Measurements from ENCODE around the gene ATP9A. TPM values are rescaled to one million over a fixed set of nuclear protein-coding genes. Genes with fewer than 3 reads are reported as not detected.

Gene ATP9A
- total and polyA plus RNA-seq, 10 of the 15 experiments (the other 5 are each of a cell fraction or from before 2014, with no cell fraction given): 0.03 to 0.81 (median 0.14) TPM

DNA sequence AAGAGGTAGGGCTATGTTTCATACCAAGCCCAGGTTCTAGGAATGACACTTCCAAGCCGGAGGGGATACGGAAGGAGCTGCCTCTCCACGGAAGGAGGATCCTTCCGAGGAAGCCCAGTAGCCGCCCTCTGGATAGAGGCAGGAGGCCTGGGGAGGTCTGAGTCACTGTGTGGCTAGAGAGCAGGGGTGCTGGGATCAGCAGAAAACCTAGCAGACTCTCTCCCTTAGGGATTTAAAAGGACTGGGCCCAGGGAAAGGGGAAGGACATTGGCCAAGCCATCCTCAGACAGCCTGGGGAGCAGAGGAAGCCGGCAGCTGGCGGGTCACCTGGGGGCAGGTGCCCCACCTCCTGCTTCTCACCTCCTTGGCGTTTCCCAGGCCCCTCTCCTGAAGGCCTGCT lies 189.1 kb downstream of the ATP9A start:
- no peak overlapping the region for H3K4me3 ChIP-seq
- peaks cover 0 to 3% of the 10 kb centered on the region in 2 experiments; a peak in 2 of 4 replicates for H3K27me3 ChIP-seq (replicated peaks in 1 of 2; ENCODE audit: control insufficient read depth in 2 of 2, insufficient read depth in 2 of 2, low read length in 1 of 2)
- no peak for ATAC-seq
- no peak overlapping the region for H3K4me2 ChIP-seq (ENCODE audit: control insufficient read depth, insufficient read depth)
- no peaks in the 10 kb centered on the region for H3K79me2 ChIP-seq (ENCODE audit: control insufficient read depth, insufficient read depth, low read length)
- RAD21 ChIA-PET (ENCODE audit: unreplicated experiment): no interaction called here
- SMC1A ChIA-PET (ENCODE audit: uncharacterized antibody, unreplicated experiment): no interaction called here
- no peaks in the 10 kb centered on the region for H3K36me3 ChIP-seq (ENCODE audit: control insufficient read depth in 2 of 2, insufficient read depth in 2 of 2, low read length in 1 of 2)
- 39% methylated on average over 8 of the region's 8 CpGs for whole genome bisulfite sequencing (ENCODE audit: insufficient coverage, insufficient replicate concordance, low lambda C conversion rate, missing lambda C conversion rate)
- TF ChIP-seq, protein P1, sequence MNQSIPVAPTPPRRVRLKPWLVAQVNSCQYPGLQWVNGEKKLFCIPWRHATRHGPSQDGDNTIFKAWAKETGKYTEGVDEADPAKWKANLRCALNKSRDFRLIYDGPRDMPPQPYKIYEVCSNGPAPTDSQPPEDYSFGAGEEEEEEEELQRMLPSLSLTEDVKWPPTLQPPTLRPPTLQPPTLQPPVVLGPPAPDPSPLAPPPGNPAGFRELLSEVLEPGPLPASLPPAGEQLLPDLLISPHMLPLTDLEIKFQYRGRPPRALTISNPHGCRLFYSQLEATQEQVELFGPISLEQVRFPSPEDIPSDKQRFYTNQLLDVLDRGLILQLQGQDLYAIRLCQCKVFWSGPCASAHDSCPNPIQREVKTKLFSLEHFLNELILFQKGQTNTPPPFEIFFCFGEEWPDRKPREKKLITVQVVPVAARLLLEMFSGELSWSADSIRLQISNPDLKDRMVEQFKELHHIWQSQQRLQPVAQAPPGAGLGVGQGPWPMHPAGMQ (IDR thresholded peaks at IDR 0.05; ENCODE audit: borderline replicate concordance): no peak
- TF ChIP-seq CREB1 (IDR thresholded peaks at IDR 0.05; ENCODE audit: low read depth) (no peak), ZBED1 (IDR thresholded peaks at IDR 0.05; ENCODE audit: borderline replicate concordance) (no peak), FOXM1 (IDR thresholded peaks at IDR 0.05; ENCODE audit: low read depth, low read length) (no peak), JUNB (IDR thresholded peaks at IDR 0.05) (no peak), JUND (IDR thresholded peaks at IDR 0.05; ENCODE audit: low read depth, low read length) (no peak), PAX8 (IDR thresholded peaks at IDR 0.05) (no peak), BCL11A (IDR thresholded peaks at IDR 0.05; ENCODE audit: low read depth, low read length) (no peak), SRF (IDR thresholded peaks at IDR 0.05; ENCODE audit: low read depth in 2 of 2, low read length in 2 of 2) (no peak), BRCA1 (IDR thresholded peaks at IDR 0.05; ENCODE audit: low read depth, low read length) (no peak), GABPA (IDR thresholded peaks at IDR 0.05; ENCODE audit: low read depth) (no peak), NRF1 (conservative IDR thresholded peaks at IDR 0.05; ENCODE audit: low read depth, low read length) (no peak), BHLHE40 (IDR thresholded peaks at IDR 0.05; ENCODE audit: borderline replicate concordance in 1 of 2, low read depth in 2 of 2, low read length in 1 of 2) (no peak), MEF2B (IDR thresholded peaks at IDR 0.05; ENCODE audit: partially characterized antibody, poor library complexity, severe bottlenecking) (no peak), NR2C2 (IDR thresholded peaks at IDR 0.05; ENCODE audit: borderline replicate concordance, control insufficient read depth, insufficient read length, low read depth) (no peak), SUZ12 (IDR thresholded peaks at IDR 0.05; ENCODE audit: unreplicated experiment) (no peak), BMI1 (IDR thresholded peaks at IDR 0.05; ENCODE audit: borderline replicate concordance) (no peak)
- TF ChIP-seq, protein P2, sequence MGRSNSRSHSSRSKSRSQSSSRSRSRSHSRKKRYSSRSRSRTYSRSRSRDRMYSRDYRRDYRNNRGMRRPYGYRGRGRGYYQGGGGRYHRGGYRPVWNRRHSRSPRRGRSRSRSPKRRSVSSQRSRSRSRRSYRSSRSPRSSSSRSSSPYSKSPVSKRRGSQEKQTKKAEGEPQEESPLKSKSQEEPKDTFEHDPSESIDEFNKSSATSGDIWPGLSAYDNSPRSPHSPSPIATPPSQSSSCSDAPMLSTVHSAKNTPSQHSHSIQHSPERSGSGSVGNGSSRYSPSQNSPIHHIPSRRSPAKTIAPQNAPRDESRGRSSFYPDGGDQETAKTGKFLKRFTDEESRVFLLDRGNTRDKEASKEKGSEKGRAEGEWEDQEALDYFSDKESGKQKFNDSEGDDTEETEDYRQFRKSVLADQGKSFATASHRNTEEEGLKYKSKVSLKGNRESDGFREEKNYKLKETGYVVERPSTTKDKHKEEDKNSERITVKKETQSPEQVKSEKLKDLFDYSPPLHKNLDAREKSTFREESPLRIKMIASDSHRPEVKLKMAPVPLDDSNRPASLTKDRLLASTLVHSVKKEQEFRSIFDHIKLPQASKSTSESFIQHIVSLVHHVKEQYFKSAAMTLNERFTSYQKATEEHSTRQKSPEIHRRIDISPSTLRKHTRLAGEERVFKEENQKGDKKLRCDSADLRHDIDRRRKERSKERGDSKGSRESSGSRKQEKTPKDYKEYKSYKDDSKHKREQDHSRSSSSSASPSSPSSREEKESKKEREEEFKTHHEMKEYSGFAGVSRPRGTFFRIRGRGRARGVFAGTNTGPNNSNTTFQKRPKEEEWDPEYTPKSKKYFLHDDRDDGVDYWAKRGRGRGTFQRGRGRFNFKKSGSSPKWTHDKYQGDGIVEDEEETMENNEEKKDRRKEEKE (IDR thresholded peaks at IDR 0.05): no peak
- TF ChIP-seq, protein P3, sequence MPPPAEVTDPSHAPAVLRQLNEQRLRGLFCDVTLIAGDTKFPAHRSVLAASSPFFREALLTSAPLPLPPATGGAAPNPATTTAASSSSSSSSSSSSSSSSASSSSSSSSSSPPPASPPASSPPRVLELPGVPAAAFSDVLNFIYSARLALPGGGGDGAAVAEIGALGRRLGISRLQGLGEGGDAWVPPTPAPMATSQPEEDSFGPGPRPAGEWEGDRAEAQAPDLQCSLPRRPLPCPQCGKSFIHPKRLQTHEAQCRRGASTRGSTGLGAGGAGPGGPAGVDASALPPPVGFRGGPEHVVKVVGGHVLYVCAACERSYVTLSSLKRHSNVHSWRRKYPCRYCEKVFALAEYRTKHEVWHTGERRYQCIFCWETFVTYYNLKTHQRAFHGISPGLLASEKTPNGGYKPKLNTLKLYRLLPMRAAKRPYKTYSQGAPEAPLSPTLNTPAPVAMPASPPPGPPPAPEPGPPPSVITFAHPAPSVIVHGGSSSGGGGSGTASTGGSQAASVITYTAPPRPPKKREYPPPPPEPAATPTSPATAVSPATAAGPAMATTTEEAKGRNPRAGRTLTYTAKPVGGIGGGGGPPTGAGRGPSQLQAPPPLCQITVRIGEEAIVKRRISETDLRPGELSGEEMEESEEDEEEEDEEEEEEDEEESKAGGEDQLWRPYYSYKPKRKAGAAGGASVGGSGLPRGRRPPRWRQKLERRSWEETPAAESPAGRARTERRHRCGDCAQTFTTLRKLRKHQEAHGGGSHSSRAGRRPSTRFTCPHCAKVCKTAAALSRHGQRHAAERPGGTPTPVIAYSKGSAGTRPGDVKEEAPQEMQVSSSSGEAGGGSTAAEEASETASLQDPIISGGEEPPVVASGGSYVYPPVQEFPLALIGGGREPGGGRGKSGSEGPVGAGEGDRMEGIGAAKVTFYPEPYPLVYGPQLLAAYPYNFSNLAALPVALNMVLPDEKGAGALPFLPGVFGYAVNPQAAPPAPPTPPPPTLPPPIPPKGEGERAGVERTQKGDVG (CRISPR knock-in tag; IDR thresholded peaks at IDR 0.05): no peak
- BruUV-seq (replicated peaks): no TSS peak
- DNase-seq (ENCODE audit: low read depth, low spot score): no peak
- CTCF ChIA-PET: no interaction called here
- H3K4me1 ChIP-seq (ENCODE audit: control insufficient read depth, insufficient read depth, low read length): no peaks in the 10 kb centered on the region
- FAIRE-seq: no peak
- no peaks in the 10 kb centered on the region for H4K20me1 ChIP-seq (ENCODE audit: control insufficient read depth, insufficient read depth)
- no peak overlapping the region for H3K9ac ChIP-seq (ENCODE audit: control insufficient read depth, insufficient read depth, low read length)
- no peak overlapping the region for H3K27ac ChIP-seq (ENCODE audit: control insufficient read depth, insufficient read depth)
- in situ Hi-C loops (cut with MboI) (no loop called here), intact Hi-C loops (cut with micrococcal nuclease; ENCODE audit: unreplicated experiment) (no loop called here)
- no peaks in the 10 kb centered on the region; the same call in 1 of the 3 replicates for H3K9me3 ChIP-seq (replicated peaks; ENCODE audit: control insufficient read depth, insufficient read depth, low read length)
- H2AFZ ChIP-seq (ENCODE audit: control insufficient read depth, low read depth, low read length): no peak overlapping the region
- POLR2A ChIA-PET: no interaction called here

Measured in GM12878 (cell line).